Measurements from ENCODE around the gene KIAA2012. TPM values are rescaled to one million over a fixed set of nuclear protein-coding genes. Genes with fewer than 3 reads are reported as not detected.

The KIAA2012 gene
- polyA plus RNA-seq, 4 donors: 0.06 to 0.07 TPM; not detected in 2

- Histone ChIP-seq H3K4me1 (ENCODE audit: control insufficient read depth in 3 of 3, insufficient read depth in 2 of 3, low read depth in 1 of 3, low read length in 2 of 3) (no peaks in the 10 kb centered on the region), H3K36me3 (ENCODE audit: control insufficient read depth in 3 of 3, insufficient read depth in 2 of 3, low read depth in 1 of 3, low read length in 3 of 3) (no peaks in the 10 kb centered on the region), H3K9me3 (ENCODE audit: control insufficient read depth in 2 of 2, insufficient read depth in 1 of 2, low read depth in 1 of 2, low read length in 1 of 2) (peaks cover 0 to 10% of the 10 kb centered on the region in 2 donors), H3K4me3 (ENCODE audit: low read depth in 1 of 3, low read length in 3 of 3) (no peak overlapping the region), H3K27ac (ENCODE audit: low read depth in 1 of 3, low read length in 2 of 3) (no peak overlapping the region), H3K27me3 (ENCODE audit: control insufficient read depth in 3 of 3, insufficient read depth in 3 of 3, low read length in 3 of 3) (peaks cover 0 to 3% (median 0%) of the 10 kb centered on the region in 3 donors)
- FAIRE-seq (no peak), DNase-seq (no peak)
- WGBS, 3 donors: 23 to 53% (median 29%) methylated on average over 1 of the region's 1 CpG
Observed at GRCh38 chr2:202115479-202115971, 42.5 kb downstream of the KIAA2012 start.

- H3K4me3 ChIP-seq (ENCODE audit: low read depth in 1 of 3, low read length in 3 of 3): no peak overlapping the region
- H3K27ac ChIP-seq (ENCODE audit: low read depth in 1 of 3, low read length in 2 of 3): no peak overlapping the region
- H3K4me1 ChIP-seq (ENCODE audit: control insufficient read depth in 3 of 3, insufficient read depth in 2 of 3, low read depth in 1 of 3, low read length in 2 of 3): no peaks in the 10 kb centered on the region
- no peak for FAIRE-seq
- DNase-seq: no peak
- WGBS, 3 donors: 67 to 89% (median 67%) methylated on average over 1 of the region's 1 CpG
- peaks cover 0 to 3% (median 0%) of the 10 kb centered on the region in 3 donors for H3K27me3 ChIP-seq (ENCODE audit: control insufficient read depth in 3 of 3, insufficient read depth in 3 of 3, low read length in 3 of 3)
- peaks cover 0 to 10% of the 10 kb centered on the region in 2 donors for H3K9me3 ChIP-seq (ENCODE audit: control insufficient read depth in 2 of 2, insufficient read depth in 1 of 2, low read depth in 1 of 2, low read length in 1 of 2)
- no peaks in the 10 kb centered on the region for H3K36me3 ChIP-seq (ENCODE audit: control insufficient read depth in 3 of 3, insufficient read depth in 2 of 3, low read depth in 1 of 3, low read length in 3 of 3)
Observed at GRCh38 chr2:202116691-202117090, 43.6 kb downstream of the KIAA2012 start.

GRCh38 chr2:202118168-202118567 is 45.1 kb downstream of the KIAA2012 start:
- no peak for FAIRE-seq

GRCh38 chr2:202120828-202121227 is 47.8 kb downstream of the KIAA2012 start:
- Histone ChIP-seq H3K4me1 (ENCODE audit: control insufficient read depth in 3 of 3, insufficient read depth in 2 of 3, low read depth in 1 of 3, low read length in 2 of 3) (peaks cover 0 to 13% (median 0%) of the 10 kb centered on the region in 3 donors), H3K4me3 (ENCODE audit: low read depth in 1 of 3, low read length in 3 of 3) (no peak overlapping the region), H3K27me3 (ENCODE audit: control insufficient read depth in 3 of 3, insufficient read depth in 3 of 3, low read length in 3 of 3) (peaks cover 0 to 3% (median 0%) of the 10 kb centered on the region in 3 donors), H3K9me3 (ENCODE audit: control insufficient read depth in 2 of 2, insufficient read depth in 1 of 2, low read depth in 1 of 2, low read length in 1 of 2) (peaks cover 0 to 10% of the 10 kb centered on the region in 2 donors), H3K36me3 (ENCODE audit: control insufficient read depth in 3 of 3, insufficient read depth in 2 of 3, low read depth in 1 of 3, low read length in 3 of 3) (no peaks in the 10 kb centered on the region), H3K27ac (ENCODE audit: low read depth in 1 of 3, low read length in 2 of 3) (no peak overlapping the region)
- WGBS, 3 donors: 79 to 85% (median 80%) methylated on average over 3 of the region's 3 CpGs
- no peak for FAIRE-seq
- no peak for DNase-seq

More at GRCh38 chr2:202118168-202118567, 45.1 kb downstream of the KIAA2012 start:
- peaks cover 0 to 10% of the 10 kb centered on the region in 2 donors for H3K9me3 ChIP-seq (ENCODE audit: control insufficient read depth in 2 of 2, insufficient read depth in 1 of 2, low read depth in 1 of 2, low read length in 1 of 2)
- no peak for DNase-seq
- H3K4me1 ChIP-seq (ENCODE audit: control insufficient read depth in 3 of 3, insufficient read depth in 2 of 3, low read depth in 1 of 3, low read length in 2 of 3): peaks cover 0 to 11% (median 0%) of the 10 kb centered on the region in 3 donors
- WGBS, 3 donors: 71 to 74% (median 72%) methylated on average over 1 of the region's 1 CpG
- peaks cover 0 to 3% (median 0%) of the 10 kb centered on the region in 3 donors for H3K27me3 ChIP-seq (ENCODE audit: control insufficient read depth in 3 of 3, insufficient read depth in 3 of 3, low read length in 3 of 3)
- no peak overlapping the region for H3K4me3 ChIP-seq (ENCODE audit: low read depth in 1 of 3, low read length in 3 of 3)
- no peak overlapping the region for H3K27ac ChIP-seq (ENCODE audit: low read depth in 1 of 3, low read length in 2 of 3)
- H3K36me3 ChIP-seq (ENCODE audit: control insufficient read depth in 3 of 3, insufficient read depth in 2 of 3, low read depth in 1 of 3, low read length in 3 of 3): no peaks in the 10 kb centered on the region

GRCh38 chr2:202121532-202122162 is 48.6 kb downstream of the KIAA2012 start:
- 69 to 79% (median 70%) methylated on average over 9 of the region's 9 CpGs for whole genome bisulfite sequencing, 3 donors
- Histone ChIP-seq H3K4me1 (ENCODE audit: control insufficient read depth in 3 of 3, insufficient read depth in 2 of 3, low read depth in 1 of 3, low read length in 2 of 3) (peaks cover 0 to 13% (median 0%) of the 10 kb centered on the region in 3 donors), H3K27ac (ENCODE audit: low read depth in 1 of 3, low read length in 2 of 3) (no peak overlapping the region), H3K9me3 (ENCODE audit: control insufficient read depth in 2 of 2, insufficient read depth in 1 of 2, low read depth in 1 of 2, low read length in 1 of 2) (peaks cover 0 to 10% of the 10 kb centered on the region in 2 donors), H3K36me3 (ENCODE audit: control insufficient read depth in 3 of 3, insufficient read depth in 2 of 3, low read depth in 1 of 3, low read length in 3 of 3) (no peaks in the 10 kb centered on the region), H3K4me3 (ENCODE audit: low read depth in 1 of 3, low read length in 3 of 3) (no peak overlapping the region), H3K27me3 (ENCODE audit: control insufficient read depth in 3 of 3, insufficient read depth in 3 of 3, low read length in 3 of 3) (peaks cover 0 to 3% (median 0%) of the 10 kb centered on the region in 3 donors)
- DNase-seq (no peak), FAIRE-seq (no peak)

GRCh38 chr2:202122163-202122540 is 49.1 kb downstream of the KIAA2012 start:
- Histone ChIP-seq H3K4me3 (ENCODE audit: low read depth in 1 of 3, low read length in 3 of 3) (no peak overlapping the region), H3K27me3 (ENCODE audit: control insufficient read depth in 3 of 3, insufficient read depth in 3 of 3, low read length in 3 of 3) (no peaks in the 10 kb centered on the region), H3K4me1 (ENCODE audit: control insufficient read depth in 3 of 3, insufficient read depth in 2 of 3, low read depth in 1 of 3, low read length in 2 of 3) (peaks cover 0 to 13% (median 0%) of the 10 kb centered on the region in 3 donors), H3K36me3 (ENCODE audit: control insufficient read depth in 3 of 3, insufficient read depth in 2 of 3, low read depth in 1 of 3, low read length in 3 of 3) (no peaks in the 10 kb centered on the region), H3K27ac (ENCODE audit: low read depth in 1 of 3, low read length in 2 of 3) (no peak overlapping the region), H3K9me3 (ENCODE audit: control insufficient read depth in 2 of 2, insufficient read depth in 1 of 2, low read depth in 1 of 2, low read length in 1 of 2) (peaks cover 0 to 10% of the 10 kb centered on the region in 2 donors)
- FAIRE-seq (no peak), DNase-seq (no peak)
- WGBS, 3 donors: 85 to 91% (median 89%) methylated on average over 4 of the region's 4 CpGs

- no peaks in the 10 kb centered on the region for H3K27me3 ChIP-seq (ENCODE audit: control insufficient read depth in 3 of 3, insufficient read depth in 3 of 3, low read length in 3 of 3)
- H3K4me3 ChIP-seq (ENCODE audit: low read depth in 1 of 3, low read length in 3 of 3): no peak overlapping the region
- H3K9me3 ChIP-seq (ENCODE audit: control insufficient read depth in 2 of 2, insufficient read depth in 1 of 2, low read depth in 1 of 2, low read length in 1 of 2): peaks cover 0 to 10% of the 10 kb centered on the region in 2 donors
- H3K27ac ChIP-seq (ENCODE audit: low read depth in 1 of 3, low read length in 2 of 3): peak overlapping the region in 1 of 3 donors; percentile 11
- FAIRE-seq (no peak), DNase-seq (peak; percentile 55 to 66)
- 27 to 40% (median 35%) methylated on average over 19 of the region's 19 CpGs for WGBS, 3 donors
- peaks cover 0 to 13% (median 0%) of the 10 kb centered on the region in 3 donors for H3K4me1 ChIP-seq (ENCODE audit: control insufficient read depth in 3 of 3, insufficient read depth in 2 of 3, low read depth in 1 of 3, low read length in 2 of 3)
- no peaks in the 10 kb centered on the region for H3K36me3 ChIP-seq (ENCODE audit: control insufficient read depth in 3 of 3, insufficient read depth in 2 of 3, low read depth in 1 of 3, low read length in 3 of 3)
Observed at GRCh38 chr2:202122980-202123720, 50.1 kb downstream of the KIAA2012 start.

GRCh38 chr2:202124286-202124685 is 51.2 kb downstream of the KIAA2012 start:
- no peak for DNase-seq
- peaks cover 0 to 13% (median 0%) of the 10 kb centered on the region in 3 donors for H3K4me1 ChIP-seq (ENCODE audit: control insufficient read depth in 3 of 3, insufficient read depth in 2 of 3, low read depth in 1 of 3, low read length in 2 of 3)
- H3K4me3 ChIP-seq (ENCODE audit: low read depth in 1 of 3, low read length in 3 of 3): no peak overlapping the region
- no peak for FAIRE-seq
- no peaks in the 10 kb centered on the region for H3K27me3 ChIP-seq (ENCODE audit: control insufficient read depth in 3 of 3, insufficient read depth in 3 of 3, low read length in 3 of 3)
- H3K36me3 ChIP-seq (ENCODE audit: control insufficient read depth in 3 of 3, insufficient read depth in 2 of 3, low read depth in 1 of 3, low read length in 3 of 3): no peaks in the 10 kb centered on the region
- 83 to 92% (median 86%) methylated on average over 2 of the region's 2 CpGs for WGBS, 3 donors
- no peak overlapping the region for H3K27ac ChIP-seq (ENCODE audit: low read depth in 1 of 3, low read length in 2 of 3)
- H3K9me3 ChIP-seq (ENCODE audit: control insufficient read depth in 2 of 2, insufficient read depth in 1 of 2, low read depth in 1 of 2, low read length in 1 of 2): peaks cover 0 to 10% of the 10 kb centered on the region in 2 donors
